DOHH2 (cell line): ENCODE measurements around the gene LIMK2.

Experiments
- H3F3A ChIP-seq: fragments of 200-600 bp; sonication (generic), shearing (Covaris generic); 2 replicates; pipeline ENCODE4 v1.6.0; 2016; ENCODE audit warnings: antibody characterized with exemption, mild to moderate bottlenecking; ENCODE audit not compliant: control insufficient read depth, insufficient read depth
- H3K27ac ChIP-seq: fragments of 200-600 bp; sonication (generic); 2 replicates; pipeline ENCODE4 v1.5.1; 2014; ENCODE audit warnings: low read depth, mild to moderate bottlenecking, low read length, moderate library complexity
- H3K27me3 ChIP-seq: fragments of 200-600 bp; sonication (generic); 2 replicates; pipeline ENCODE4 v1.6.1; 2014; ENCODE audit warnings: mild to moderate bottlenecking, low read length, mixed read lengths; ENCODE audit not compliant: control insufficient read depth
- H3K36me3 ChIP-seq: fragments of 200-600 bp; sonication (generic); 2 replicates; pipeline ENCODE4 v1.6.1; 2014; ENCODE audit warnings: mild to moderate bottlenecking, low read length, moderate library complexity, mixed read lengths; ENCODE audit not compliant: control insufficient read depth
- H3K4me1 ChIP-seq: fragments of 200-600 bp; sonication (generic); 2 replicates; pipeline ENCODE4 v1.6.1; 2014; ENCODE audit warnings: mild to moderate bottlenecking, low read length, mixed read lengths; ENCODE audit not compliant: control insufficient read depth
- H3K4me2 ChIP-seq: fragments of 200-600 bp; sonication (generic); 2 replicates; pipeline ENCODE4 v1.6.0; 2014; ENCODE audit warnings: mild to moderate bottlenecking, low read length, moderate library complexity
- H3K4me3 ChIP-seq: fragments of 200-600 bp; sonication (generic); 2 replicates; pipeline ENCODE4 v1.5.1; 2014; ENCODE audit warnings: mild to moderate bottlenecking, low read length, mixed read lengths
- H3K79me2 ChIP-seq: fragments of 200-600 bp; sonication (generic); 2 replicates; pipeline ENCODE4 v1.6.1; 2014; ENCODE audit warnings: mild to moderate bottlenecking, low read length, mixed read lengths; ENCODE audit not compliant: control insufficient read depth
- H3K9me2 ChIP-seq: fragments of 200-600 bp; sonication (generic); replicated peaks from 2 replicates; pipeline ENCODE4 v1.6.1; 2014; ENCODE audit warnings: mild to moderate bottlenecking, low read length, mixed read lengths; ENCODE audit not compliant: control insufficient read depth
- H3K9me3 ChIP-seq: fragments of 200-600 bp; sonication (generic); 2 replicates; pipeline ENCODE4 v1.6.1; 2014; ENCODE audit warnings: antibody characterized with exemption, low read length, mixed read lengths; ENCODE audit not compliant: control insufficient read depth, insufficient read depth
- H4K20me1 ChIP-seq: fragments of 200-600 bp; sonication (generic); 2 replicates; pipeline ENCODE4 v1.6.0; 2014; ENCODE audit warnings: low read depth, mild to moderate bottlenecking, antibody characterized with exemption, low read length, moderate library complexity; ENCODE audit not compliant: control insufficient read depth, insufficient read depth
- CTCF ChIP-seq: fragments of 200-600 bp; sonication (generic); IDR thresholded peaks from one replicate; pipeline ENCODE4 v1.5.1; 2014; ENCODE audit warnings: antibody characterized with exemption, mild to moderate bottlenecking, low read depth, low read length; ENCODE audit not compliant: poor library complexity, severe bottlenecking
- EZH2phosphoT487 ChIP-seq: fragments of 200-600 bp; sonication (generic); IDR thresholded peaks from 2 replicates; pipeline ENCODE4 v1.6.1; 2017; ENCODE audit warnings: borderline replicate concordance, mild to moderate bottlenecking, antibody characterized with exemption, low read length, moderate library complexity, mixed read lengths

Gene LIMK2

GRCh38 chr22:31185056-31185455 lies 27.0 kb upstream of the LIMK2 start:
- no peaks in the 10 kb centered on the region for H3F3A ChIP-seq
- no peaks in the 10 kb centered on the region for H3K9me2 ChIP-seq
- peaks cover 2% of the 10 kb centered on the region; the same call in 1 of the 2 replicates for H3K36me3 ChIP-seq
- no peaks in the 10 kb centered on the region for H3K27me3 ChIP-seq
- no peak for TF ChIP-seq EZH2phosphoT487
- TF ChIP-seq CTCF: no peak
- H3K9me3 ChIP-seq: no peaks in the 10 kb centered on the region
- no peak overlapping the region for H3K27ac ChIP-seq
- no peaks in the 10 kb centered on the region for H3K4me1 ChIP-seq
- H3K4me3 ChIP-seq: no peak overlapping the region
- no peaks in the 10 kb centered on the region for H4K20me1 ChIP-seq
- no peak overlapping the region for H3K4me2 ChIP-seq
- no peaks in the 10 kb centered on the region for H3K79me2 ChIP-seq

DNA sequence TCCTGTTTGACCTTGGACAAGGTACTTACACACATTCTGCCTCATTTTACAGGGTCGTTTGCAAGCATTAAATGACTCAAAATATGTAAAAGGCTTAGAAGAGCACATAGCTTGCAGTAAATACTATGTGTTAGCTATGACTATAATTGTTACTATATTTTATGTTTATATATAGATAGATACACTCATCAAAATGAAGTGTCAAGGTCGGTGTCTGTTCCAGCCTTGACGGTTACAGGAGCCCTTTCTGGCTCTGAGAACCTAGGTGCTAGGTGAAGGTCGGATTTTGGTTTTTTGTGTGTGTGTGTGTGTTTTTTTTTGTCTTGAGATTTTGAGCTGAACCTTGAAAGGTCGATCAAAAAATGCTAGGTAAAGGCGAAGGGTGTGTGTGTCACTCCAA lies 24.5 kb upstream of the LIMK2 start:
- TF ChIP-seq CTCF: no peak
- TF ChIP-seq EZH2phosphoT487: no peak

GRCh38 chr22:31192513-31192912 lies 19.6 kb upstream of the LIMK2 start:
- H3K27ac ChIP-seq: no peak overlapping the region
- no peak overlapping the region for H3K4me2 ChIP-seq

More for the DNA sequence above, 24.5 kb upstream of the LIMK2 start:
- H3K4me2 ChIP-seq: no peak overlapping the region
- no peaks in the 10 kb centered on the region for H4K20me1 ChIP-seq
- H3F3A ChIP-seq: no peaks in the 10 kb centered on the region
- H3K27ac ChIP-seq: no peak overlapping the region
- H3K36me3 ChIP-seq: peaks cover 2% of the 10 kb centered on the region; the same call in 1 of the 2 replicates
- H3K9me3 ChIP-seq: no peaks in the 10 kb centered on the region
- H3K27me3 ChIP-seq: no peaks in the 10 kb centered on the region
- no peaks in the 10 kb centered on the region for H3K79me2 ChIP-seq
- H3K9me2 ChIP-seq: no peaks in the 10 kb centered on the region
- no peaks in the 10 kb centered on the region for H3K4me1 ChIP-seq
- no peak overlapping the region for H3K4me3 ChIP-seq

More at GRCh38 chr22:31192513-31192912, 19.6 kb upstream of the LIMK2 start:
- Histone ChIP-seq H4K20me1 (no peaks in the 10 kb centered on the region), H3K9me3 (no peaks in the 10 kb centered on the region), H3K27me3 (no peaks in the 10 kb centered on the region), H3K79me2 (no peaks in the 10 kb centered on the region), H3F3A (no peaks in the 10 kb centered on the region), H3K4me1 (no peaks in the 10 kb centered on the region), H3K4me3 (no peak overlapping the region), H3K9me2 (no peaks in the 10 kb centered on the region), H3K36me3 (peaks cover 9% of the 10 kb centered on the region; the same call in 1 of the 2 replicates)
- TF ChIP-seq CTCF: no peak
- no peak for TF ChIP-seq EZH2phosphoT487
